Activated CD4-positive, CD25-positive, alpha-beta regulatory T cell treated with anti-CD3 and anti-CD28 coated beads, Interleukin-2, amount 50 U/mL, for 16 hours (primary cell): Measurements from ENCODE around the gene ETDC.

Experiments used
- DNase-seq: peaks from one replicate; pipeline ENCODE4 v3.0.0-alpha.2; 2020; ENCODE audit warnings: low read depth, low spot score

ETDC gene

DNA sequence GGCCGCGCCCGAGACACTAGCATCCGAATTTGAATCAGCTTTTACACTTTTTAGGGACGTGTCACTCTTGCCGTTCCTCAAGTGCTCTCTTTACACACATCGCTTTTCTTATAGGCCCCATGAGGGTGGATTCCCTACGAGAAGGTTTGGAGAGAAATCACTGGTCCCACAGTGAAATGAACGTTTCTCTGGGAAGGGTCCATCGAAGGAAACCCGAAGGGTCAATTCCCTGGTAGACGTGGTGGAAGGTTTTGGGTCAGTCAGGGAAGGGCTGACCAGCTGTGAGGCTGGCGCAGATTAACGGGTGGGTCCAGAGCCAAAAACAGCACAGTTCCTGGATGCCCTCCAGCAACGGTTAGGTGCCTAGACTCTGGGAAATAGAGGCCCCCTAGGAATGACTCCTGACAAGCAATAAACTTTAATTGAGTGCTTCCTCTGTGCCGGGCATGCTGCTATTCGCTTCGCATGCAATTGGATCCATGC is 35.9 kb downstream of the ETDC start:
- no peak for DNase-seq

GRCh38 chrX:135346975-135347374 is 37.7 kb downstream of the ETDC start:
- DNase-seq = no peak

DNA sequence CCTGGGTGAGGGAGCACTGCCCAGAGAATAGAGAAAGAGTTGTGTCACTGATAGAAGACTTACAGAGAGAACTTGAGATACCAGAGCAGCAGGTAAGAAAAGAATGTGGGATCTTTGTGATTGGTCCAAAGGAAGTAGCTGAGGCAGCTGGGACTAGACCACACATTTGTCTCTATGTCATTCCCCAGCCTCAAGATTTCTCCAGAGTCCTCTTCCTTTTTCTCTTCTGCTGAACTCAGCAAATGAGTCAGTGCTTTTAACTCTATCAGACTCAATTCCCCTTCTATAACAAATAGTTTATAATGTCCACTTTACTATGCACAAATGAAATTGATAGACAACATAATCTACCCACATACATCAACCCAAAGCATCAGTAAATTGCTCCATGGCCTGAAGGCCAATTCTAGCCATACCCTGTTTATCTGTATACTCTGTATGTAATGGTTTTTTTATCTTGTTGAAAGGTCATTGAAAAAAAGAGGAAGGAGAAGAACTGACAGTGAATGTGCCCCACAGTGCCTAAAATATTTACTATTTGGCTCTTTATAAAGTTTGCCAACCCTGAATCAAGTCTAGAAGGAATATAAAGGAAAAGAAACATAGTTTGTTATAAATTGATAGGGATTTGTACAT is 38.2 kb downstream of the ETDC start:
- DNase-seq = no peak

GRCh38 chrX:135354288-135354687 is 45.0 kb downstream of the ETDC start:
- DNase-seq = no peak
